Gastroesophageal sphincter (tissue), 4 donors: ENCODE results near the gene FN1. TPM values are rescaled to one million over a fixed set of nuclear protein-coding genes. Genes with fewer than 3 reads are reported as not detected.

Source experiments
- ATAC-seq: fragments of 150-250 bp; one replicate; pipeline ENCODE4 v1.9.1; 2016; ENCODE audit warnings: mild to moderate bottlenecking, moderate library complexity
- H3K27ac ChIP-seq, 4 donors: fragments of 200-600 bp; sonication (generic) in 3 of 4; 1 replicate in 3 of 4; 2 replicates in 1 of 4; pipeline ENCODE4 v1.5.1; 2016 to 2019
- H3K27me3 ChIP-seq: fragments of 200-600 bp; sonication (generic); one replicate; pipeline ENCODE4 v1.5.1; 2019
- H3K36me3 ChIP-seq, 2 donors: fragments of 200-600 bp; sonication (generic); one replicate each; pipeline ENCODE4 v1.5.1; 2019; ENCODE audit warnings: control low read depth in 1 of 2
- H3K4me1 ChIP-seq, 3 donors: fragments of 200-600 bp; sonication (generic); 1 replicate in 2 of 3; 2 replicates in 1 of 3; pipeline ENCODE4 v1.5.1; 2016 to 2019; ENCODE audit warnings: control low read depth in 2 of 3
- H3K4me3 ChIP-seq, 2 donors: fragments of 200-600 bp; sonication (generic); one replicate each; pipeline ENCODE4 v1.5.1; 2019; ENCODE audit warnings: mild to moderate bottlenecking in 1 of 2, moderate library complexity in 1 of 2
- H3K9me3 ChIP-seq, 3 donors: fragments of 200-600 bp; sonication (generic); one replicate each; pipeline ENCODE4 v1.5.1; 2017 to 2019; ENCODE audit warnings: control low read depth in 2 of 3
- EP300 ChIP-seq: sonication (generic); formaldehyde crosslinking; IDR thresholded peaks from one replicate; pipeline ENCODE4 v1.6.1; 2017; ENCODE audit warnings: antibody characterized with exemption, mild to moderate bottlenecking
- POLR2A ChIP-seq, 2 donors: fragments of 450-650 bp; IDR thresholded peaks; one replicate each; pipeline ENCODE4 v1.6.1; 2017; ENCODE audit warnings: antibody characterized with exemption in 2 of 2, mild to moderate bottlenecking in 2 of 2, moderate library complexity in 1 of 2
- POLR2AphosphoS5 ChIP-seq: sonication (generic); formaldehyde crosslinking; IDR thresholded peaks from one replicate; pipeline ENCODE4 v1.6.1; 2017; ENCODE audit warnings: antibody characterized with exemption
- WGBS, 2 donors: methylation state at CpG; one replicate each; pipeline ENCODE4 v1.1.5; 2018; ENCODE audit warnings: low coverage in 1 of 2; 5-methylcytosine and 5-hydroxymethylcytosine counted together
- total RNA-seq, 4 donors: library from RNA; depleted of rRNA; stranded (reverse); fragments of >200 nt; gene quantifications; one replicate each; pipeline ENCODE4 v1.1.0, GENCODE V29; 2016
- TF ChIP-seq, protein P1 (sequence below), 4 experiments: fragments of 200-600 bp in 2 of 4; fragments of 450-650 bp in 2 of 4; sonication (generic) in 1 of 4; IDR thresholded peaks; one replicate each; pipeline ENCODE4 v1.5.1; 2017 to 2019; ENCODE audit warnings: antibody characterized with exemption in 4 of 4, mild to moderate bottlenecking in 2 of 4, moderate library complexity in 2 of 4

The FN1 gene
- total RNA-seq, 4 donors from 2014 or later, result 1,699 to 4,986 (median 1,920) TPM

GRCh38 chr2:215328066-215328465 lies 107.8 kb downstream of the FN1 start:
- ATAC-seq, result no peak
- Histone ChIP-seq H3K27me3 (no peaks in the 10 kb centered on the region), H3K36me3 (peaks cover 0 to 56% of the 10 kb centered on the region in 2 donors), H3K4me1 (peaks cover 0 to 8% (median 0%) of the 10 kb centered on the region in 3 donors), H3K27ac (peak overlapping the region in 1 of 4 donors; percentile 13), H3K9me3 (no peaks in the 10 kb centered on the region), H3K4me3 (no peak overlapping the region)
- TF ChIP-seq POLR2AphosphoS5, result no peak
- TF ChIP-seq EP300, result no peak
- no peak for TF ChIP-seq POLR2A (IDR thresholded peaks at IDR 0.05)
- TF ChIP-seq, protein P1, sequence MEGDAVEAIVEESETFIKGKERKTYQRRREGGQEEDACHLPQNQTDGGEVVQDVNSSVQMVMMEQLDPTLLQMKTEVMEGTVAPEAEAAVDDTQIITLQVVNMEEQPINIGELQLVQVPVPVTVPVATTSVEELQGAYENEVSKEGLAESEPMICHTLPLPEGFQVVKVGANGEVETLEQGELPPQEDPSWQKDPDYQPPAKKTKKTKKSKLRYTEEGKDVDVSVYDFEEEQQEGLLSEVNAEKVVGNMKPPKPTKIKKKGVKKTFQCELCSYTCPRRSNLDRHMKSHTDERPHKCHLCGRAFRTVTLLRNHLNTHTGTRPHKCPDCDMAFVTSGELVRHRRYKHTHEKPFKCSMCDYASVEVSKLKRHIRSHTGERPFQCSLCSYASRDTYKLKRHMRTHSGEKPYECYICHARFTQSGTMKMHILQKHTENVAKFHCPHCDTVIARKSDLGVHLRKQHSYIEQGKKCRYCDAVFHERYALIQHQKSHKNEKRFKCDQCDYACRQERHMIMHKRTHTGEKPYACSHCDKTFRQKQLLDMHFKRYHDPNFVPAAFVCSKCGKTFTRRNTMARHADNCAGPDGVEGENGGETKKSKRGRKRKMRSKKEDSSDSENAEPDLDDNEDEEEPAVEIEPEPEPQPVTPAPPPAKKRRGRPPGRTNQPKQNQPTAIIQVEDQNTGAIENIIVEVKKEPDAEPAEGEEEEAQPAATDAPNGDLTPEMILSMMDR (IDR thresholded peaks at IDR 0.05), result no peak
- 90% methylated on average over 2 to 5 of the region's 5 CpGs for WGBS, 2 donors

GRCh38 chr2:215324811-215325210 lies 111.1 kb downstream of the FN1 start:
- Histone ChIP-seq H3K9me3 (no peaks in the 10 kb centered on the region), H3K4me1 (peaks cover 0 to 8% (median 0%) of the 10 kb centered on the region in 3 donors), H3K27ac (no peak overlapping the region), H3K27me3 (no peaks in the 10 kb centered on the region), H3K4me3 (no peak overlapping the region), H3K36me3 (peaks cover 0 to 80% of the 10 kb centered on the region in 2 donors)
- no peak for TF ChIP-seq POLR2A (IDR thresholded peaks at IDR 0.05)
- TF ChIP-seq, protein P1 (IDR thresholded peaks at IDR 0.05), result no peak
- TF ChIP-seq EP300, result no peak
- no peak for TF ChIP-seq POLR2AphosphoS5
- ATAC-seq, result no peak
- WGBS, 2 donors, result 58 to 66% methylated on average over 6 of the region's 6 CpGs

DNA sequence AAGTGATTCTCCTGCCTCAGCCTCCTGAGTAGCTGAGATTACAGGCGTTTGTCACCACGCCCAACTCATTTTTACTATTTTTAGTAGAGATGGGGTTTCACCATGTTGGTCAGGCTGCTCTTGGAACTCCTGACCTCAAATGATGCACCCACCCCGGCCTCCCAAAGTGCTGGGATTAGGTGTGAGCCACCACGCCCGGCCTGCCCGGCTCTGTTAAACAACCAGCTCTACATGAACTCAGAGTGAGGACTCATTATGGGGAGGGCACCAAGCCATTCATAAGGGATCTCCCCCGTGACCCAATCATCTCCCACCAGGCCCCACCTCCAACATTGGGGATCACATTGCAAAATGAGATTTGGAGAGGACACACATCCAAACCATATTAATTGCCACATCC lies 115.2 kb downstream of the FN1 start:
- H3K36me3 ChIP-seq, result peaks cover 0 to 65% of the 10 kb centered on the region in 2 donors
- H3K9me3 ChIP-seq, result no peaks in the 10 kb centered on the region
- peaks cover 0 to 8% (median 0%) of the 10 kb centered on the region in 3 donors for H3K4me1 ChIP-seq
- H3K27ac ChIP-seq, result no peak overlapping the region
- 69 to 100% methylated on average over 3 to 4 of the region's 7 CpGs for WGBS, 2 donors
- ATAC-seq, result no peak
- no peak overlapping the region for H3K4me3 ChIP-seq
- no peaks in the 10 kb centered on the region for H3K27me3 ChIP-seq
- TF ChIP-seq POLR2A (IDR thresholded peaks at IDR 0.05) (no peak), EP300 (no peak)
- TF ChIP-seq, protein P1 (IDR thresholded peaks at IDR 0.05), result no peak

DNA sequence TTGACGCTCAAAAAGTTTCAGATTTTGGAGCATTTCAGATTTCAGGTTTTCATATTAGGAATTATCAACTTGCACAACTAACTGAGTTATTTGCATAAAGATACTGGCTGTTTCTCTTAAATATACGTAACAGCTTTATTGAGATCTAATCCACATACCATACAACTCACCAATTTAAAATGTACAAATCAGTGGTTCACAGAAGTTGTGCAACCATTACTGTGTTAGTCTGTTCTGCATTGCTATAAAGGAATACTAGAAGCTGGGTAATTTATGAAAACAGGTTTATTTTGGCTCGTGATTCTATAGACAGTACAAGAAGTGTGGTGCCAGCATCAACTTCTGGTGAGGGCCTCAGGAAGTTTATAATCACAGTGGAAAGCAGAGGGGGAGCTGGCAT lies 115.8 kb downstream of the FN1 start:
- 87 to 92% methylated on average over 2 to 3 of the region's 3 CpGs for WGBS, 2 donors
- H3K36me3 ChIP-seq, result peaks cover 0 to 63% of the 10 kb centered on the region in 2 donors
- H3K27me3 ChIP-seq, result no peaks in the 10 kb centered on the region
- ATAC-seq, result no peak
- H3K9me3 ChIP-seq, result no peaks in the 10 kb centered on the region
- H3K27ac ChIP-seq, result no peak overlapping the region
- no peak overlapping the region for H3K4me3 ChIP-seq
- TF ChIP-seq, protein P1 (IDR thresholded peaks at IDR 0.05), result no peak
- peaks cover 0 to 8% (median 0%) of the 10 kb centered on the region in 3 donors for H3K4me1 ChIP-seq

DNA sequence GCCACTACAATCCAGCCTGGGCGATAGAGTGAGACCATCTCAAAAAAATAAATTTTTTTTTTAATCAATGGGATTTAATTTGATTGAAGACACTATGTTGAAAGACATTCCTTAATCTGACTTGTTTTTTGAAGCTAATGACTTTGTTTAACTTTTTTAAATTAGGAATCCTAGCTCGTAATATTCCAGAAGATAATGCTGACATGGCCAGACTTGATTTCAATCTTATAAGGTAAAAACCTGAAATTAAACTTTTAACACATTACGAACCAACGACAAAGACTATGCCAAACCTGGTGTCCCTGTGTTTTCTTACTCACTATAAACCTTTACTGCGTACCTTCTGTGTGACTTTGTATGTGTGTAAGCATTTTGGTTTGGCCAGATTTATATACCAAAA lies 116.4 kb downstream of the FN1 start:
- TF ChIP-seq, protein P1 (IDR thresholded peaks at IDR 0.05), result no peak
- TF ChIP-seq POLR2A (IDR thresholded peaks at IDR 0.05) (no peak), POLR2AphosphoS5 (no peak), EP300 (no peak)
- Histone ChIP-seq H3K27ac (no peak overlapping the region), H3K27me3 (no peaks in the 10 kb centered on the region), H3K4me1 (peaks cover 0 to 2% (median 0%) of the 10 kb centered on the region in 3 donors), H3K36me3 (peaks cover 0 to 66% of the 10 kb centered on the region in 2 donors), H3K4me3 (no peak overlapping the region), H3K9me3 (no peaks in the 10 kb centered on the region)
- ATAC-seq, result no peak
- 92 to 95% methylated on average over 5 of the region's 5 CpGs for WGBS, 2 donors
